ENCODE measurements around the gene EIF3K.

The EIF3K gene

GRCh38 chr19:38658462-38659306, 39.7 kb downstream of the EIF3K start:
- H3K4me3 ChIP-seq (ENCODE audit: low read depth, low read length) = peak overlapping the region; percentile 40
- TF ChIP-seq CTCF (IDR thresholded peaks at IDR 0.05; ENCODE audit: control insufficient read depth, extremely low read depth, insufficient read depth) = no peak
- peak; percentile 100 for DNase-seq (ENCODE audit: low read depth)

DNA sequence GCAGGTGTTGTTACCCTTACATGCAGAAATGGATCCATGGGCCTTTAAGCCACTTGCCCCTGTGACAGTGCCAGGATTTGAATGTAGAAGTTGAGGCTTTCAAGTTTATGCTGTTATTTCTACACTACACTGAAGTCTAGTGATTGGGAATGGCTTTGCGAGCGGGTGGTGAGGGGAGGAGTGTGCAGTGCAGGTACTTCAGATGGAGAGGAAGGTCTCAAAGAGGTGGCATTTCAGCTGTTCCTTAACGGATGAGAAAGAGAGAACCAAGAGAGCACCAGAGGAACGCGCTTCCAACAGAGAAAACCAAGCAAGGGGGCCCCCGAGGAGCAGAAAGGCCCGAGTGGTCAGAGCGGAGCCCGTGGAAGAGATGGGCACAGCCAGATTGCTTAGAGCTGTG, 41.7 kb downstream of the EIF3K start:
- TF ChIP-seq CTCF (IDR thresholded peaks at IDR 0.05; ENCODE audit: control insufficient read depth, extremely low read depth, insufficient read depth) = no peak
- no peak overlapping the region for H3K4me3 ChIP-seq (ENCODE audit: low read depth, low read length)
- DNase-seq (ENCODE audit: low read depth) = no peak

- no peak for DNase-seq (ENCODE audit: low read depth)
- H3K4me3 ChIP-seq (ENCODE audit: low read depth, low read length) = no peak overlapping the region
- TF ChIP-seq CTCF (IDR thresholded peaks at IDR 0.05; ENCODE audit: control insufficient read depth, extremely low read depth, insufficient read depth) = no peak
Observed at GRCh38 chr19:38661136-38661535, 42.1 kb downstream of the EIF3K start.

DNA sequence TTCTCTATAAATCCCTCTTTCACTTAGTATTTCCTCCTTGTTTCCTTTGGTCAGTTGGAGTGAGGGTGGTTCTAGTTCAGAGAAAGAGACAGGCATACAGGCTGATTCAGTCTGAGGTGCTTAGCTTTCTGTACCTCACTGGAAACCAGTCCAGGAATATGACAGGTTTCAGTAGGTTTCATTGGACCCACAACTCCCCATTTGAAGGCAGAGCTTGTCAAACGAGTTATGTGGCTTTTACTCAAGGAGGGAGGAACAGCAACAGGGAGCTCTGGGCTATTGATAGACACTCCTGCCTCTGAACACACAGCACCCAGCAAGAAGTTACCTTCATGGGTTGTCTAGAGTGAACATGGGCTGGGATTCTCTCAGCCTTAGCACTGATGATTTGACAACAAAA, 43.0 kb downstream of the EIF3K start:
- H3K4me3 ChIP-seq (ENCODE audit: low read depth, low read length) = peak overlapping the region; percentile 8; the same call in 1 of the 2 replicates
- TF ChIP-seq CTCF (IDR thresholded peaks at IDR 0.05; ENCODE audit: control insufficient read depth, extremely low read depth, insufficient read depth) = no peak
- DNase-seq (ENCODE audit: low read depth) = peak; percentile 95

GRCh38 chr19:38662537-38663155, 43.7 kb downstream of the EIF3K start:
- DNase-seq (ENCODE audit: low read depth) = no peak
- no peak overlapping the region; the same call in 1 of the 2 replicates for H3K4me3 ChIP-seq (ENCODE audit: low read depth, low read length)
- TF ChIP-seq CTCF (IDR thresholded peaks at IDR 0.05; ENCODE audit: control insufficient read depth, extremely low read depth, insufficient read depth) = no peak

GRCh38 chr19:38663156-38663651, 44.2 kb downstream of the EIF3K start:
- H3K4me3 ChIP-seq (ENCODE audit: low read depth, low read length) = no peak overlapping the region
- DNase-seq (ENCODE audit: low read depth) = no peak
- no peak for TF ChIP-seq CTCF (IDR thresholded peaks at IDR 0.05; ENCODE audit: control insufficient read depth, extremely low read depth, insufficient read depth)
